ENCODE data around the gene SRL. TPM values are rescaled to one million over a fixed set of nuclear protein-coding genes. Genes with fewer than 3 reads are reported as not detected.
A peak's percentile ranks its signal among the peaks of the same experiment; 100 is the strongest.

The SRL gene
- total and polyA plus RNA-seq, 2 experiments from 2014 or later, result not detected

GRCh38 chr16:4247460-4247784 is 5.5 kb upstream of the SRL start:
- H3K4me3 ChIP-seq, result no peak overlapping the region
- H3K36me3 ChIP-seq (ENCODE audit: low read depth), result no peaks in the 10 kb centered on the region
- no peaks in the 10 kb centered on the region for H3F3A ChIP-seq (ENCODE audit: insufficient read depth)
- no peak for TF ChIP-seq EZH2 (IDR thresholded peaks at IDR 0.05; ENCODE audit: insufficient read depth, poor library complexity, severe bottlenecking)
- no peak for TF ChIP-seq EZH2phosphoT487 (IDR thresholded peaks at IDR 0.05; ENCODE audit: insufficient read depth, low read depth)
- H4K20me1 ChIP-seq (ENCODE audit: insufficient read depth), result no peaks in the 10 kb centered on the region
- no peak overlapping the region for H2AFZ ChIP-seq
- 71 to 75% methylated on average over 7 of the region's 7 CpGs for WGBS, 2 experiments (ENCODE audit: low coverage in 1 of 2, low lambda C conversion rate in 2 of 2, missing lambda C conversion rate in 2 of 2)
- H3K4me1 ChIP-seq (ENCODE audit: insufficient read depth), result no peaks in the 10 kb centered on the region
- no peak overlapping the region for H3K4me2 ChIP-seq (ENCODE audit: unreplicated experiment)
- no peak for DNase-seq
- no peak overlapping the region for H3K9ac ChIP-seq
- no peaks in the 10 kb centered on the region for H3K9me2 ChIP-seq (ENCODE audit: insufficient read depth)
- H3K27me3 ChIP-seq (replicated peaks; ENCODE audit: insufficient read depth), result no peaks in the 10 kb centered on the region
- H3K9me3 ChIP-seq (ENCODE audit: low read depth), result no peaks in the 10 kb centered on the region
- no peak overlapping the region for H3K27ac ChIP-seq
- H3K79me2 ChIP-seq (ENCODE audit: insufficient read depth), result no peaks in the 10 kb centered on the region
- in situ Hi-C loops (cut with MboI), result no loop called here

- Histone ChIP-seq H4K20me1 (ENCODE audit: insufficient read depth) (no peaks in the 10 kb centered on the region), H3K9me2 (ENCODE audit: insufficient read depth) (no peaks in the 10 kb centered on the region), H3F3A (ENCODE audit: insufficient read depth) (no peaks in the 10 kb centered on the region), H2AFZ (no peak overlapping the region), H3K27ac (no peak overlapping the region), H3K9me3 (ENCODE audit: low read depth) (no peaks in the 10 kb centered on the region), H3K27me3 (replicated peaks; ENCODE audit: insufficient read depth) (no peaks in the 10 kb centered on the region), H3K79me2 (ENCODE audit: insufficient read depth) (no peaks in the 10 kb centered on the region), H3K9ac (no peak overlapping the region), H3K4me1 (ENCODE audit: insufficient read depth) (no peaks in the 10 kb centered on the region), H3K36me3 (ENCODE audit: low read depth) (no peaks in the 10 kb centered on the region), H3K4me3 (no peak overlapping the region), H3K4me2 (ENCODE audit: unreplicated experiment) (no peak overlapping the region)
- WGBS, 2 experiments (ENCODE audit: low coverage in 1 of 2, low lambda C conversion rate in 2 of 2, missing lambda C conversion rate in 2 of 2), result 83 to 84% methylated on average over 14 of the region's 14 CpGs
- DNase-seq, result no peak
- in situ Hi-C loops (cut with MboI), result no loop called here
- TF ChIP-seq EZH2phosphoT487 (IDR thresholded peaks at IDR 0.05; ENCODE audit: insufficient read depth, low read depth), result no peak
These were observed 5.0 kb upstream of the SRL start for GRCh38 chr16:4246777-4247459.

- Histone ChIP-seq H4K20me1 (ENCODE audit: insufficient read depth) (no peaks in the 10 kb centered on the region), H3K9me3 (ENCODE audit: low read depth) (no peaks in the 10 kb centered on the region), H3K4me2 (ENCODE audit: unreplicated experiment) (no peak overlapping the region), H3K36me3 (ENCODE audit: low read depth) (no peaks in the 10 kb centered on the region), H3K79me2 (ENCODE audit: insufficient read depth) (no peaks in the 10 kb centered on the region), H3K27ac (no peak overlapping the region), H3K9me2 (ENCODE audit: insufficient read depth) (no peaks in the 10 kb centered on the region), H3K27me3 (replicated peaks; ENCODE audit: insufficient read depth) (no peaks in the 10 kb centered on the region), H3K4me3 (no peak overlapping the region), H3F3A (ENCODE audit: insufficient read depth) (no peaks in the 10 kb centered on the region), H3K4me1 (ENCODE audit: insufficient read depth) (no peaks in the 10 kb centered on the region), H3K9ac (no peak overlapping the region), H2AFZ (no peak overlapping the region)
- DNase-seq, result peak; percentile 32
- WGBS, 2 experiments (ENCODE audit: low coverage in 1 of 2, low lambda C conversion rate in 2 of 2, missing lambda C conversion rate in 2 of 2), result 48 to 55% methylated on average over 13 of the region's 13 CpGs
- TF ChIP-seq EZH2phosphoT487 (IDR thresholded peaks at IDR 0.05; ENCODE audit: insufficient read depth, low read depth) (no peak), EZH2 (IDR thresholded peaks at IDR 0.05; ENCODE audit: insufficient read depth, poor library complexity, severe bottlenecking) (no peak)
- in situ Hi-C loops (cut with MboI), result no loop called here
These were observed 3.4 kb upstream of the SRL start for GRCh38 chr16:4245077-4245791.

- H3K36me3 ChIP-seq (ENCODE audit: low read depth), result no peaks in the 10 kb centered on the region
- H3K4me2 ChIP-seq (ENCODE audit: unreplicated experiment), result no peak overlapping the region
- no peak overlapping the region for H3K4me3 ChIP-seq
- no peaks in the 10 kb centered on the region for H3K9me2 ChIP-seq (ENCODE audit: insufficient read depth)
- WGBS, 2 experiments (ENCODE audit: low coverage in 1 of 2, low lambda C conversion rate in 2 of 2, missing lambda C conversion rate in 2 of 2), result 83 to 92% methylated on average over 10 of the region's 10 CpGs
- H4K20me1 ChIP-seq (ENCODE audit: insufficient read depth), result no peaks in the 10 kb centered on the region
- no peaks in the 10 kb centered on the region for H3F3A ChIP-seq (ENCODE audit: insufficient read depth)
- TF ChIP-seq EZH2phosphoT487 (IDR thresholded peaks at IDR 0.05; ENCODE audit: insufficient read depth, low read depth), result no peak
- no peak for TF ChIP-seq EZH2 (IDR thresholded peaks at IDR 0.05; ENCODE audit: insufficient read depth, poor library complexity, severe bottlenecking)
- in situ Hi-C loops (cut with MboI), result no loop called here
- no peaks in the 10 kb centered on the region for H3K79me2 ChIP-seq (ENCODE audit: insufficient read depth)
- no peak overlapping the region for H3K9ac ChIP-seq
- H3K27me3 ChIP-seq (replicated peaks; ENCODE audit: insufficient read depth), result no peaks in the 10 kb centered on the region
- H2AFZ ChIP-seq, result no peak overlapping the region
- no peaks in the 10 kb centered on the region for H3K9me3 ChIP-seq (ENCODE audit: low read depth)
- no peak overlapping the region for H3K27ac ChIP-seq
- no peaks in the 10 kb centered on the region for H3K4me1 ChIP-seq (ENCODE audit: insufficient read depth)
- no peak for DNase-seq
These were observed 2.6 kb upstream of the SRL start for GRCh38 chr16:4244254-4245076.

Data from GM23248 (cell line).